Activated CD8-positive, alpha-beta T cell treated with anti-CD3 and anti-CD28 coated beads for 36 hours (primary cell): ENCODE data around the gene CTNNA1. TPM values are rescaled to one million over a fixed set of nuclear protein-coding genes. Genes with fewer than 3 reads are reported as not detected.

ENCODE experiments used
- ATAC-seq: fragments of 200-7000 bp; cut with Tn5 transposase; one replicate; pipeline ENCODE4 v1.10.0; 2021; ENCODE audit warnings: mild to moderate bottlenecking, moderate library complexity
- CTCF ChIA-PET: fragments of 350-600 bp; sonication (Branson Sonifier 250); formaldehyde crosslinking; loops from one replicate; lab custom pipeline; 2021; ENCODE audit warnings: antibody characterized with exemption; lab: Charles Lee
- POLR2A ChIA-PET: fragments of 350-600 bp; sonication (Branson Sonifier 250); formaldehyde crosslinking; loops from one replicate; lab custom pipeline; 2021; ENCODE audit warnings: antibody characterized with exemption; lab: Charles Lee
- DNase-seq: peaks from one replicate; pipeline ENCODE4 v3.0.0-alpha.2; 2020
- H3K27ac Mint-ChIP-seq: one replicate; pipeline ENCODE4 v1.8.0; 2021; ENCODE audit warnings: mild to moderate bottlenecking, mixed read lengths
- H3K27me3 Mint-ChIP-seq: one replicate; pipeline ENCODE4 v1.8.0; 2021; ENCODE audit warnings: mixed read lengths
- H3K36me3 Mint-ChIP-seq: one replicate; pipeline ENCODE4 v1.8.0; 2021; ENCODE audit warnings: low read depth, mixed read lengths
- H3K4me1 Mint-ChIP-seq: one replicate; pipeline ENCODE4 v1.8.0; 2021; ENCODE audit warnings: low read depth, mixed read lengths
- H3K4me3 Mint-ChIP-seq: one replicate; pipeline ENCODE4 v1.8.0; 2021; ENCODE audit warnings: mild to moderate bottlenecking, moderate library complexity, mixed read lengths
- H3K9me3 Mint-ChIP-seq: one replicate; pipeline ENCODE4 v1.8.0; 2021; ENCODE audit warnings: mixed read lengths
- CTCF ChIP-seq: fragments of 200-600 bp; IDR thresholded peaks from one replicate; pipeline ENCODE4 v1.8.0; 2022; ENCODE audit warnings: antibody characterized with exemption, mild to moderate bottlenecking
- intact Hi-C: fragments of 100-400 bp; cut with micrococcal nuclease; formaldehyde crosslinking; loops from one replicate; pipeline ENCODE4 v1.10.0; 2022
- total RNA-seq, 2 experiments: library from RNA; stranded (reverse); gene quantifications; one replicate each; pipeline ENCODE4 v1.2.3, GENCODE V29; 2021

Gene CTNNA1
- total RNA-seq, 2 experiments from 2014 or later: 77.3 to 85.6 TPM

DNA sequence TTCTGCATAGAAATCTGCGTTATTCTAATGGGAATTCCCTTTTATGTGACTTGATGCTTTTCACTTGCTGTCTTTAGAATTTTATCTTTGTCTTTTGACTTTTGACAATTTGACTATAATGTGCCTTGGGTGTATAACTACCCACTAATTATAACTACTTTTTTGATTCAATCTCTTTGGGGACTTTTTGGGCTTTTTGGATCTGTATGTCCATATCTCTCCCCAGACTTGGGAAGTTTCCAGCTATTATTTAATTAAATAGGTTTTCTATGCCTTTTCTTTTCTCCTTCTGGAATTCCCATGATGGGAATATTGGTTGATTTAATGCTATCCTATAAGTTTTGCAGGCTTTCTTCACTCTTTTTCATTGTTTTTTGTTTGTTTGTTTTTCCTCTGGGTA is 64.0 kb downstream of the CTNNA1 start:
- no peak for DNase-seq
- Mint-ChIP-seq H3K4me3 (no peak overlapping the region), H3K4me1 (no peaks in the 10 kb centered on the region), H3K27me3 (peaks cover 7% of the 10 kb centered on the region), H3K9me3 (no peaks in the 10 kb centered on the region), H3K27ac (no peak overlapping the region), H3K36me3 (peaks cover 3% of the 10 kb centered on the region)
- ChIA-PET CTCF (interaction anchor here (0.8 to 1.5 kb wide), 2 partner anchors 9 to 25 kb away, joined by 3 to 5 read pairs; no protein-coding TSS in a partner anchor), POLR2A (no interaction called here)
- intact Hi-C loops: no loop called here
- ATAC-seq: no peak
- TF ChIP-seq CTCF: no peak

GRCh38 chr5:138819081-138819480 is 65.9 kb downstream of the CTNNA1 start:
- peaks cover 17% of the 10 kb centered on the region for H3K27me3 Mint-ChIP-seq
- H3K4me1 Mint-ChIP-seq: peaks cover 2% of the 10 kb centered on the region
- peaks cover 3% of the 10 kb centered on the region for H3K36me3 Mint-ChIP-seq
- DNase-seq: no peak
- intact Hi-C loops: no loop called here
- no peaks in the 10 kb centered on the region for H3K9me3 Mint-ChIP-seq
- POLR2A ChIA-PET: no interaction called here
- H3K27ac Mint-ChIP-seq: no peak overlapping the region
- no peak overlapping the region for H3K4me3 Mint-ChIP-seq
- no peak for TF ChIP-seq CTCF
- no peak for ATAC-seq
- CTCF ChIA-PET: no interaction called here

GRCh38 chr5:138820695-138821094 is 67.5 kb downstream of the CTNNA1 start:
- ChIA-PET CTCF (interaction anchor here (1.0 kb wide), 1 partner anchor 23 kb away, joined by 3 read pairs; no protein-coding TSS in a partner anchor), POLR2A (interaction anchor here (0.5 kb wide), 1 partner anchor 466 kb away, joined by 3 read pairs; no protein-coding TSS in a partner anchor)
- DNase-seq (no peak), ATAC-seq (no peak)
- peaks cover 7% of the 10 kb centered on the region for H3K4me1 Mint-ChIP-seq
- no peak for TF ChIP-seq CTCF
- H3K9me3 Mint-ChIP-seq: no peaks in the 10 kb centered on the region
- peaks cover 17% of the 10 kb centered on the region for H3K27me3 Mint-ChIP-seq
- no peak overlapping the region for H3K4me3 Mint-ChIP-seq
- intact Hi-C loops: loop anchor here (10.0 kb wide), 1 partner anchor 444 kb away; no protein-coding TSS in a partner anchor
- no peaks in the 10 kb centered on the region for H3K36me3 Mint-ChIP-seq
- H3K27ac Mint-ChIP-seq: no peak overlapping the region

DNA sequence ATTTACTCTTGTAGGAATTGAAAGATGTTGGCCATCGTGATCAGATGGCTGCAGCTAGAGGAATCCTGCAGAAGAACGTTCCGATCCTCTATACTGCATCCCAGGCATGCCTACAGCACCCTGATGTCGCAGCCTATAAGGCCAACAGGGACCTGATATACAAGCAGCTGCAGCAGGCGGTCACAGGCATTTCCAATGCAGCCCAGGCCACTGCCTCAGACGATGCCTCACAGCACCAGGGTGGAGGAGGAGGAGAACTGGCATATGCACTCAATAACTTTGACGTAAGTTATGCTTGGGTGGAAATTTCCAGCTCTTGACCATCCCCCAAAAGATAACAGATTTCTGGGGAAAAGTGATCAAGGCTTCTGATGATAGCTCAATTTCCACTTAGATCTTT is 71.3 kb downstream of the CTNNA1 start:
- Mint-ChIP-seq H3K9me3 (no peaks in the 10 kb centered on the region), H3K4me3 (no peak overlapping the region), H3K4me1 (peaks cover 7% of the 10 kb centered on the region), H3K27me3 (peaks cover 14% of the 10 kb centered on the region), H3K36me3 (no peaks in the 10 kb centered on the region), H3K27ac (no peak overlapping the region)
- no peak for TF ChIP-seq CTCF
- POLR2A ChIA-PET: no interaction called here
- DNase-seq (peak; percentile 16), ATAC-seq (peak; percentile 64)
- CTCF ChIA-PET: interaction anchor here (0.6 to 2.8 kb wide), 21 partner anchors 10 to 438 kb away, joined by 3 to 22 read pairs (median 4); no protein-coding TSS in a partner anchor
- intact Hi-C loops: loop anchor here (10.0 kb wide), 1 partner anchor 440 kb away; no protein-coding TSS in a partner anchor
